Uterus (tissue), 2 donors: ENCODE data around the gene PPP4R4.
"Not testable (repeated sequence)": the region's sequence is repeated elsewhere in the genome, so short reads cannot be mapped to it uniquely, and the experiment has no call there.

ENCODE experiments used
- CTCF ChIP-seq, 4 experiments: fragments of 200-600 bp in 2 of 4; fragments of 450-650 bp in 2 of 4; sonication (generic) in 2 of 4; IDR thresholded peaks; one replicate each; pipeline ENCODE4 v1.5.1; 2016 to 2019; ENCODE audit warnings: antibody characterized with exemption in 4 of 4, mild to moderate bottlenecking in 2 of 4, moderate library complexity in 1 of 4
- POLR2A ChIP-seq, 2 donors: fragments of 450-650 bp; IDR thresholded peaks; one replicate each; pipeline ENCODE4 v1.6.1; 2016; ENCODE audit warnings: antibody characterized with exemption in 2 of 2, mild to moderate bottlenecking in 1 of 2, moderate library complexity in 1 of 2

DNA sequence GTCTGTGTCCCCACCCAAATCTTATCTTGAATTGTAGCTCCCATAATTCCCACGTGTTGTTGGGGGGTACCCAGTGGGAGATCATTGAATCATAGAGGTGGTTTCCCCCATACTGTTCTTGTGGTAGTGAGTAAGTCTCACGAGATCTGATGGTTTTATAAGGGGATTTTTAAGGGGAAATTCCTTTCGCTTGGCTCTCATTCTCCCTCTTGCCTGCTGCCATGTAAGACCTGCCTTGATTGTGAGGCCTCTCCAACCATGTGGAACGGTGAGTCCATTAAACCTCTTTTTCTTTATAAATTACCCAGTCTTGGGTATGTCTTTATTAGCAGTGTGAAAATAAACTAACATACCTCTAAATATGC, 122.0 kb downstream of the PPP4R4 start:
- not testable (repeated sequence) for TF ChIP-seq POLR2A, CTCF (IDR thresholded peaks at IDR 0.05)
